Peyer's patch (tissue), 4 donors: Measurements from ENCODE around the gene TANGO6. TPM values are rescaled to one million over a fixed set of nuclear protein-coding genes. Genes with fewer than 3 reads are reported as not detected.

Experiments used
- DNase-seq, 3 donors: peaks; one replicate each; pipeline ENCODE4 v3.0.0-alpha.2; 2017 to 2019
- H3K27ac ChIP-seq, 4 donors: fragments of 200-600 bp; sonication (generic); one replicate each; pipeline ENCODE4 v1.5.1; 2016 to 2019
- H3K27me3 ChIP-seq, 2 donors: fragments of 200-600 bp; sonication (generic); one replicate each; pipeline ENCODE4 v1.5.1; 2019
- H3K36me3 ChIP-seq, 3 donors: fragments of 200-600 bp; sonication (generic); one replicate each; pipeline ENCODE4 v1.5.1; 2016 to 2019
- H3K4me1 ChIP-seq, 4 donors: fragments of 200-600 bp; sonication (generic); one replicate each; pipeline ENCODE4 v1.5.1; 2016 to 2019
- H3K4me3 ChIP-seq, 4 donors: fragments of 200-600 bp; sonication (generic); 1 replicate in 3 of 4; 2 replicates in 1 of 4; pipeline ENCODE4 v1.5.1; 2016 to 2019; ENCODE audit warnings: mild to moderate bottlenecking in 1 of 4
- H3K9me3 ChIP-seq, 4 donors: fragments of 200-600 bp; sonication (generic); one replicate each; pipeline ENCODE4 v1.5.1; 2016 to 2019; ENCODE audit warnings: mild to moderate bottlenecking in 1 of 4
- POLR2A ChIP-seq, 2 donors: fragments of 450-650 bp; IDR thresholded peaks; one replicate each; pipeline ENCODE4 v1.5.1; 2017; ENCODE audit warnings: antibody characterized with exemption in 2 of 2, mild to moderate bottlenecking in 2 of 2, moderate library complexity in 2 of 2
- total RNA-seq, 4 donors: library from RNA; depleted of rRNA; stranded (reverse); fragments of >200 nt; gene quantifications; one replicate each; pipeline ENCODE4 v1.1.0, GENCODE V29; 2016
- TF ChIP-seq, protein P1 (sequence below), 6 experiments: fragments of 450-650 bp in 4 of 6; fragments of 200-600 bp in 2 of 6; sonication (generic) in 1 of 6; IDR thresholded peaks; one replicate each; pipeline ENCODE4 v1.5.1; 2017 to 2019; ENCODE audit warnings: antibody characterized with exemption in 6 of 6, mild to moderate bottlenecking in 3 of 6, moderate library complexity in 1 of 6

TANGO6 gene
- total RNA-seq, 4 donors from 2014 or later: 9.2 to 44.6 (median 13.0) TPM

DNA sequence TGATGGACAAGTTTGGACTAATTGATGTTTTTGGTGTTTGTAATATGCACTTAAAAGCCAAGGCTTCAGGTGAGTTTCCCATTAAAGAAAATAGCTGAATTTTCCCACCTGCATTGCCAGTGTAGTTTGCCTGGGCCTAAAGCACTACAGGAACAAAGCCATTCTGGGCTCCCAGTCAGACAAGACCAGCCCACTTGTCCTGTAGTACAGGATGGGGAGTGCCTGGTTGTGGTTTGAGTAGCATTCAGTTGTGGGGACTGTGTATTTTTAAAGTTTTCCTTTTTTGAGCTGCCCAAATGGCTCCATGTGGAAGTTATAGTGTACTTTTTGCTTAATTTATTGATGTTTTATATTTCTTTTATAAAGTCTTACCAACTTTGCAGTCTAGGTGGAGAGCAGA, 91.7 kb downstream of the TANGO6 start:
- Histone ChIP-seq H3K9me3 (no peaks in the 10 kb centered on the region), H3K27ac (no peak overlapping the region), H3K4me1 (no peaks in the 10 kb centered on the region), H3K4me3 (no peak overlapping the region), H3K36me3 (peaks cover 0 to 10% (median 0%) of the 10 kb centered on the region in 3 donors), H3K27me3 (no peaks in the 10 kb centered on the region)
- no peak for TF ChIP-seq POLR2A (IDR thresholded peaks at IDR 0.05)
- TF ChIP-seq, protein P1, sequence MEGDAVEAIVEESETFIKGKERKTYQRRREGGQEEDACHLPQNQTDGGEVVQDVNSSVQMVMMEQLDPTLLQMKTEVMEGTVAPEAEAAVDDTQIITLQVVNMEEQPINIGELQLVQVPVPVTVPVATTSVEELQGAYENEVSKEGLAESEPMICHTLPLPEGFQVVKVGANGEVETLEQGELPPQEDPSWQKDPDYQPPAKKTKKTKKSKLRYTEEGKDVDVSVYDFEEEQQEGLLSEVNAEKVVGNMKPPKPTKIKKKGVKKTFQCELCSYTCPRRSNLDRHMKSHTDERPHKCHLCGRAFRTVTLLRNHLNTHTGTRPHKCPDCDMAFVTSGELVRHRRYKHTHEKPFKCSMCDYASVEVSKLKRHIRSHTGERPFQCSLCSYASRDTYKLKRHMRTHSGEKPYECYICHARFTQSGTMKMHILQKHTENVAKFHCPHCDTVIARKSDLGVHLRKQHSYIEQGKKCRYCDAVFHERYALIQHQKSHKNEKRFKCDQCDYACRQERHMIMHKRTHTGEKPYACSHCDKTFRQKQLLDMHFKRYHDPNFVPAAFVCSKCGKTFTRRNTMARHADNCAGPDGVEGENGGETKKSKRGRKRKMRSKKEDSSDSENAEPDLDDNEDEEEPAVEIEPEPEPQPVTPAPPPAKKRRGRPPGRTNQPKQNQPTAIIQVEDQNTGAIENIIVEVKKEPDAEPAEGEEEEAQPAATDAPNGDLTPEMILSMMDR (IDR thresholded peaks at IDR 0.05): no peak
- DNase-seq: no peak

DNA sequence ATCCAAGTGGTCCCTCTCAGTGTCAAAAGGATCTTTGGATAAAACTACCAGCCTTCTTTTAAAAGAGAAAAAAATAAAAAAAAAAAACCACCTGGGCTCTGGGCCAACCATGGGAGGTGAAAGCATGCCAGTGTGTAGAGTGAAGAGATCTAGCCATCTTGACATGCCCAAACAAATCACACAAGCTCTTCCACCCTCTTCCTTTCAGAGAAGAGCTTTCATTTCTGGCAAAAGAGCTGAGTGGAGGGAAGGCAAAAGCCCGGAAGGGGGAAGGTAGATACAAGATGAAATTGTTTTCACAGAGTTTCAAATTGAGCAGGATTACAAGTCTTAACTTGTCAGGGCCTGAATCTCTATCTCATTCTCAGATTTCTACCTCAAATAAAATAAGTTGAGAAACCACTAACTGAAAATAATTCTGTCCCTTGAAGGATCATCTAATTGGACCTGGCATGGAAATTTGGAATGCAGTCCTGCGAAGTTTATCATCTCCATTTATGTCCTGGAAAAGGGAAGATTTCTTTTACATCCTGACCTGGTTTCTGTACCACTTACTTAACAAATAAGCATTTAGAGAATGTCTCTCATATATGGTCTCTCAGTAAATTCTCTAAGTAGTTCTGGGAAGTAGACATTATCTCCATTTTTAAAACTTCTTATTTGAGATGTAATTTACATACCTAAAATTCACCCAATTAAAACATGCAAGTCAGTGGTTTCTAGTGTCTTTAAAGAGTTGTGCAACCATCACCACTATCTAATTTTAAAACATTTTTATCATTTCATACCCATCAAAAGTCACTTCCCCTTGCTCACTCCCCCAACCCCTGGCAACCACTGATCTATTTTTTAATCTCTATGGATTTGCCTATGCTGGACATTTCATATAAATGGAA, 93.7 kb downstream of the TANGO6 start:
- H3K27me3 ChIP-seq: no peaks in the 10 kb centered on the region
- no peak for TF ChIP-seq POLR2A (IDR thresholded peaks at IDR 0.05)
- TF ChIP-seq, protein P1 (IDR thresholded peaks at IDR 0.05): no peak
- H3K27ac ChIP-seq: no peak overlapping the region
- no peak overlapping the region for H3K4me3 ChIP-seq
- no peak for DNase-seq
- H3K36me3 ChIP-seq: peaks cover 0 to 5% (median 0%) of the 10 kb centered on the region in 3 donors
- no peaks in the 10 kb centered on the region for H3K4me1 ChIP-seq
- no peaks in the 10 kb centered on the region for H3K9me3 ChIP-seq

DNA sequence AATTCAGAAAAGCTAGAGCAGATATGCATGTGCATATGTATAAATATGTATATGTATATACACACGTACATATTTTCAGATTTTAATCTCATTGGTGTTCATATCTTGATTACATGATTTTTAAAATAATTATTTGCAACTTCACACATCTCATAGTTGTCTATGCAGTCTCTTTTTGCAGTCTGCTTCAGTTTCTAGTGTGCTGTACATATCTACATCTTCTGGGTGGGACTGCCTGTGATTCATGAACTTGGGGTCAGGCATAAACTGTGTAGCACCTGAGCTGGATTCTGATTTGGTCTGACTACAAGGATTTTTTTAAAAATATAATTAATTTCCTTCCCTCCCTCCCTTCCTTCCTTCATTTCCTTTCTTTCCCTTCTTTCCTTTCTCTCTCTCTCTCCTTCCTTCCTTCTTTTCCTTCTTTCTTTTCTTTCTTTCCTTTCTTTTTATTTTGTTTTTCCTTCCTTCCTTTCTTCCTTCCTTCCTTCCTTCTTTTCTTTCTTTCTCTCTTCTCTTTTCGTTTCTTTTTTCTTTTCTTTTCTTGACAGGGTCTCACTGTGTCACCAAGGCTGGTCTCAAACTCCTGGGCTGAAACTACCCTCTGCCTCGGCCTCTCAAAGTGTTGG, 96.5 kb downstream of the TANGO6 start:
- no peak for TF ChIP-seq POLR2A (IDR thresholded peaks at IDR 0.05)
- TF ChIP-seq, protein P1 (IDR thresholded peaks at IDR 0.05): no peak

DNA sequence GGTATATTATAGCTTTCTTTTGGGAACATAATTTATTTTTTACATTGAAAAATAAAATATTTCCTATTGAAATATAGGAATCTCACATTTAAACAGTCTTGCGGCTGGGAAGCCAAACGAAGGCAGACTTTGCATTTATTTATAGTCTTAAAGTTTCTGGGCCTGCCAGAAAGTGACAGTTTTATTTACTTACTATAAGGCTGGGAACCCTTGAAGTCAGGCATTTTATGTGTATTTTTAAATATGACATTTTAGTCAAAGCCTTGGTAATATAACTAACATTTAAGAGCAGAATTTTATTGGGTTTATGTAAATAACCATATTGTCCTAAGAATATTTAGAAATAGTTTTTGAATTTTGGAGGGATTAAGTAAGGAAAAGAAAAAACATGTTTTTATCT, 97.5 kb downstream of the TANGO6 start:
- DNase-seq: no peak
- no peaks in the 10 kb centered on the region for H3K27me3 ChIP-seq
- H3K36me3 ChIP-seq: no peaks in the 10 kb centered on the region
- TF ChIP-seq, protein P1 (IDR thresholded peaks at IDR 0.05): no peak
- TF ChIP-seq POLR2A (IDR thresholded peaks at IDR 0.05): no peak
- peaks cover 0 to 8% (median 0%) of the 10 kb centered on the region in 4 donors for H3K9me3 ChIP-seq
- H3K4me1 ChIP-seq: no peaks in the 10 kb centered on the region
- no peak overlapping the region for H3K4me3 ChIP-seq
- H3K27ac ChIP-seq: no peak overlapping the region

More for the DNA sequence above, 96.5 kb downstream of the TANGO6 start:
- H3K36me3 ChIP-seq: no peaks in the 10 kb centered on the region
- H3K4me3 ChIP-seq: no peak overlapping the region
- DNase-seq: no peak
- no peaks in the 10 kb centered on the region for H3K27me3 ChIP-seq
- H3K4me1 ChIP-seq: no peaks in the 10 kb centered on the region
- peaks cover 0 to 6% (median 0%) of the 10 kb centered on the region in 4 donors for H3K9me3 ChIP-seq
- no peak overlapping the region for H3K27ac ChIP-seq

DNA sequence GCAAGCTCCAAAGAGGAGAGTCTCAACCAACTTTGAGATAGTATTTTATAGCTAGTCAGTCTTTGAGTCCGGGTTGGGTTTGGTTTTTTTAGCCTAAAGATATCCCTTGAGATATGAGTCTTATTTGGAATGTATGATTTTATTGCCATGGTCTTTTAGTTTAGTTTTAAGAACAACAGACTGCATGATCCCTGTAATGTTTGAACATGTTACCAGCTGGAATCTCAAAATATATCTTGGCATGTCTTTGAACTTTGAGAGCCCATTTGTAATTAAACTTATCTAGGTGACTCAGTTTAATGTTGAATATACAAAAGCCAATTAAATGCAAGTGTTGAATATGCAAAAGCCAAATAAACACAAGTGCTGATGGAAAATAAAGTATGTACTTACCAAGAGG, 100.6 kb downstream of the TANGO6 start:
- H3K4me3 ChIP-seq: no peak overlapping the region
- no peak for DNase-seq
- TF ChIP-seq, protein P1 (IDR thresholded peaks at IDR 0.05): no peak
- no peak for TF ChIP-seq POLR2A (IDR thresholded peaks at IDR 0.05)
- H3K27me3 ChIP-seq: no peaks in the 10 kb centered on the region
- no peak overlapping the region for H3K27ac ChIP-seq
- peaks cover 0 to 8% (median 0%) of the 10 kb centered on the region in 4 donors for H3K9me3 ChIP-seq
- H3K36me3 ChIP-seq: no peaks in the 10 kb centered on the region
- no peaks in the 10 kb centered on the region for H3K4me1 ChIP-seq
